ENCODE measurements around the gene MATCAP1.
A peak's percentile ranks its signal among the peaks of the same experiment; 100 is the strongest.

DNA sequence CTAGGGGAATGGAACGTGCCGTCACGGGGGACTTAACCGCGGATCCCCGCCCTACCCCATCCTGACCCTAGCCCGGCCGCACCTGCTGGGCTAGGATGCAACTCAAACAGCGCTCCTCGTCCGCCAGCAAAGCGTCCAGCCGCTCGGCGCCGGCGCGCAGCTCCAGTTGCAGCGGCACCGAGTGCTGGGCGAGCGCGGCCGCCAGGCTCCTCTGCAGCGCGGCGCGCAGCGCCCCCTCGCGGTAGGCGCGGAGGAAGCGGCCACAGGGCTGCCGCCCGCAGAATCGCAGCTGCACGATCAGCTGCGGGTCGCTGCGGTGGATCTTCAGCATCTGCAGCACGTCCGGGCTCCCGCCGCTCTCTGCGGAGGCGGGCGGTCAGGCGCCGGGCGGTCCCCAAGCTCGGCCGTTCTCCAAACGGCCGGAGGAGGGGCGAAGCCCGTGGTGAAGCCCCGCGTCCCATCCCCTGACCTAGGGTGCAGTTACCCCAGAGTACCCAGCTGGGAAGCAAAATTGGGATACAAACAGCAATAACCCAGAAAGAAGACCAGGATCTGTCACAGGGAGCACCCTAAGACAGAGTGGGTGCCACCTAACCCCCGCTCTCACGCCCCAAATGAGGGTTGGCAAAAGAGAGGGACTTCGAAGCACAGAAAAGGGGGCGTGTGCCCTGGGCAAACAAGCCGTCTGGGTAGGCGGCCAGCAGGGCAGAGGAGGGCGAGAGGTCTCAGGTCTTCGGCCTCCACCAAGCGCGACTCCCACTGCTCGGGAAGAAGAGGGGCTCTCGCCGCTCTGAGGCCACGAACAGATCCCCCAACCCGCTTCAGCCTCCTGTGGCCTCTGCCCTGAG is 28.2 kb downstream of the MATCAP1 start:
- TF ChIP-seq SMC3 (IDR thresholded peaks at IDR 0.05; ENCODE audit: low read depth, low read length) (peak; percentile 97), POLR2A (IDR thresholded peaks at IDR 0.05; ENCODE audit: low read depth, low read length) (peak; percentile 45; the same call in 1 of the 2 replicates), RAD21 (IDR thresholded peaks at IDR 0.05; ENCODE audit: low read length) (peak; percentile 95), MAZ (IDR thresholded peaks at IDR 0.05; ENCODE audit: borderline replicate concordance, low read depth, low read length) (no peak), FOS (IDR thresholded peaks at IDR 0.05; ENCODE audit: low read depth, low read length) (no peak), MXI1 (IDR thresholded peaks at IDR 0.05; ENCODE audit: borderline replicate concordance, low read depth, low read length) (0 out of 2 replicates have a peak, but pooled peaks have one; percentile 46), BHLHE40 (IDR thresholded peaks at IDR 0.05; ENCODE audit: low read depth, low read length) (no peak; the same call in 1 of the 2 replicates)
- TF ChIP-seq, protein P1, sequence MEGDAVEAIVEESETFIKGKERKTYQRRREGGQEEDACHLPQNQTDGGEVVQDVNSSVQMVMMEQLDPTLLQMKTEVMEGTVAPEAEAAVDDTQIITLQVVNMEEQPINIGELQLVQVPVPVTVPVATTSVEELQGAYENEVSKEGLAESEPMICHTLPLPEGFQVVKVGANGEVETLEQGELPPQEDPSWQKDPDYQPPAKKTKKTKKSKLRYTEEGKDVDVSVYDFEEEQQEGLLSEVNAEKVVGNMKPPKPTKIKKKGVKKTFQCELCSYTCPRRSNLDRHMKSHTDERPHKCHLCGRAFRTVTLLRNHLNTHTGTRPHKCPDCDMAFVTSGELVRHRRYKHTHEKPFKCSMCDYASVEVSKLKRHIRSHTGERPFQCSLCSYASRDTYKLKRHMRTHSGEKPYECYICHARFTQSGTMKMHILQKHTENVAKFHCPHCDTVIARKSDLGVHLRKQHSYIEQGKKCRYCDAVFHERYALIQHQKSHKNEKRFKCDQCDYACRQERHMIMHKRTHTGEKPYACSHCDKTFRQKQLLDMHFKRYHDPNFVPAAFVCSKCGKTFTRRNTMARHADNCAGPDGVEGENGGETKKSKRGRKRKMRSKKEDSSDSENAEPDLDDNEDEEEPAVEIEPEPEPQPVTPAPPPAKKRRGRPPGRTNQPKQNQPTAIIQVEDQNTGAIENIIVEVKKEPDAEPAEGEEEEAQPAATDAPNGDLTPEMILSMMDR (conservative IDR thresholded peaks at IDR 0.05; ENCODE audit: low read depth, low read length): peak; percentile 99

Measured in IMR-90 (cell line).